WI38 (cell line): ENCODE results near the gene ZNF304.
A peak's percentile ranks its signal among the peaks of the same experiment; 100 is the strongest.

Experiments used
- H3K4me3 ChIP-seq: 2 replicates; pipeline ENCODE4 v1.5.1; 2011; ENCODE audit warnings: low read depth, mild to moderate bottlenecking, control low read depth, low read length
- TF ChIP-seq, protein P1 (sequence below): IDR thresholded peaks from 2 replicates; pipeline ENCODE4 v1.5.1; 2012; ENCODE audit warnings: low read depth, mild to moderate bottlenecking, control low read depth, low read length

ZNF304 gene

DNA sequence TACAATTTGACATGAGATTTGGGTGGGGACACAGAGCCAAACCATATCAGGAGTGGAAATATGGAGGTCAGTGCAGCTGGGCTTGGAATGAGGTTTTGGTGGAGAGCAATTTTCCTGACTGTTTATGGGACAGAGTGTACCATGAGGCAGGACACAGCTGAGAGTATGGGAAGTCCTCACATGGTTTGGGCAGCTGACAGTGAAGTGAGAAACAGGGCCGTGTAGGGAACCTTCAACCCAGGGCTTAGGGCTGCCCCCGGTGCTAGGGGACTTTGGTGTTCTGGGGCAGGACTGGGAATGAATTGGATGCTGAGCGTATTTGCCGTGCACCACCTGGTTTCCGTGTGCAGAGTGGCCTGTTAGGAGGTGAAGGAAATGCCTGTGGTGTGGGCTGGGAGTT, 44.6 kb downstream of the ZNF304 start:
- no peak overlapping the region for H3K4me3 ChIP-seq
- TF ChIP-seq, protein P1, sequence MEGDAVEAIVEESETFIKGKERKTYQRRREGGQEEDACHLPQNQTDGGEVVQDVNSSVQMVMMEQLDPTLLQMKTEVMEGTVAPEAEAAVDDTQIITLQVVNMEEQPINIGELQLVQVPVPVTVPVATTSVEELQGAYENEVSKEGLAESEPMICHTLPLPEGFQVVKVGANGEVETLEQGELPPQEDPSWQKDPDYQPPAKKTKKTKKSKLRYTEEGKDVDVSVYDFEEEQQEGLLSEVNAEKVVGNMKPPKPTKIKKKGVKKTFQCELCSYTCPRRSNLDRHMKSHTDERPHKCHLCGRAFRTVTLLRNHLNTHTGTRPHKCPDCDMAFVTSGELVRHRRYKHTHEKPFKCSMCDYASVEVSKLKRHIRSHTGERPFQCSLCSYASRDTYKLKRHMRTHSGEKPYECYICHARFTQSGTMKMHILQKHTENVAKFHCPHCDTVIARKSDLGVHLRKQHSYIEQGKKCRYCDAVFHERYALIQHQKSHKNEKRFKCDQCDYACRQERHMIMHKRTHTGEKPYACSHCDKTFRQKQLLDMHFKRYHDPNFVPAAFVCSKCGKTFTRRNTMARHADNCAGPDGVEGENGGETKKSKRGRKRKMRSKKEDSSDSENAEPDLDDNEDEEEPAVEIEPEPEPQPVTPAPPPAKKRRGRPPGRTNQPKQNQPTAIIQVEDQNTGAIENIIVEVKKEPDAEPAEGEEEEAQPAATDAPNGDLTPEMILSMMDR, result no peak

DNA sequence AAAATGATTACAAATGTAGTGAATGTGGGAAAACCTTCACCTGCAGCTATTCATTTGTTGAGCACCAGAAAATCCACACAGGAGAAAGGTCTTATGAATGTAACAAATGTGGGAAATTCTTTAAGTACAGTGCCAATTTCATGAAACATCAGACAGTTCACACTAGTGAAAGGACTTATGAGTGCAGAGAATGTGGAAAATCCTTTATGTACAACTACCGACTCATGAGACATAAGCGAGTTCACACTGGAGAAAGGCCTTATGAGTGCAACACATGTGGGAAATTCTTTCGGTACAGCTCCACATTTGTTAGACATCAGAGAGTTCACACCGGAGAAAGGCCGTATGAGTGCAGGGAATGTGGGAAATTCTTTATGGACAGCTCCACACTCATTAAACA, 47.8 kb downstream of the ZNF304 start:
- H3K4me3 ChIP-seq, result no peak overlapping the region
- TF ChIP-seq, protein P1, result no peak

DNA sequence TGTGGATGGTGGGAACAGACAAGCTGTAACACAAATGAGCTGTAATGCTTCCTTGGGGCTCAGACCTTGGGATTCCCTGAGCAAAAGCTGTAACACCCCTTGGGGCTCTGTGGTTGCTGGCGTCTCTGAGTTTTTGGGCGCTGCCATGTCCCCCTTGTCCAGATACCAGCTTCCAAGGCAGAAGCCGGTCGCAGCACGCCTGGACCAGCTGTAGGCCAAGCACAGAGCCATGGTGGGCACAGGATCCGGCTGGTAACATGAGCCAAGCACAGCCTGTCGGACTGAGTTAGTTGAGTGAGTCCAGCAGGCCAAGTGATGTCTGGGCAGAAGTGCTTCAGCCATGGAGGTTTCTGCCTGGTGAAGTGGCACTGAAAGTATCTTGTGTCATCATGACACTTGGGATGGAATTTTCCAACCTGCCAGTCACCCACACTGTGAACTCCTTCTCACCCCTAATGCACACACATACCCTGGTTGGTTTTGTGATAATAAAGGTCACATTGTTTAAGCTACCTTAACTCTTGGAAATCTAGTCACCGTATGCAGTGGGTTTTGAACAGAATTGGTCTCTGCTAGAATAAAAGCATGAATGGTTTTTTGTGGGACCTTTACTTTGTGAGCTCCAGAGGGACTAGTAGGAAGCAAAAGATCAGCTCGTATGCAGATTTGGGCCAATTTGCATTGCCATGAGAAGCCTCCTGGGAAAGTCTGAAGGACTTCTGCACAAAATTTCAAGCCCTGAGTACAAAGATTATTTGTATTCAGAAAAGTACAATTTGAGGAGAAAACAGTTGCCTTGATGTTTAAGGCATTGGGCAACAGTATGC, 52.9 kb downstream of the ZNF304 start:
- TF ChIP-seq, protein P1, result no peak

DNA sequence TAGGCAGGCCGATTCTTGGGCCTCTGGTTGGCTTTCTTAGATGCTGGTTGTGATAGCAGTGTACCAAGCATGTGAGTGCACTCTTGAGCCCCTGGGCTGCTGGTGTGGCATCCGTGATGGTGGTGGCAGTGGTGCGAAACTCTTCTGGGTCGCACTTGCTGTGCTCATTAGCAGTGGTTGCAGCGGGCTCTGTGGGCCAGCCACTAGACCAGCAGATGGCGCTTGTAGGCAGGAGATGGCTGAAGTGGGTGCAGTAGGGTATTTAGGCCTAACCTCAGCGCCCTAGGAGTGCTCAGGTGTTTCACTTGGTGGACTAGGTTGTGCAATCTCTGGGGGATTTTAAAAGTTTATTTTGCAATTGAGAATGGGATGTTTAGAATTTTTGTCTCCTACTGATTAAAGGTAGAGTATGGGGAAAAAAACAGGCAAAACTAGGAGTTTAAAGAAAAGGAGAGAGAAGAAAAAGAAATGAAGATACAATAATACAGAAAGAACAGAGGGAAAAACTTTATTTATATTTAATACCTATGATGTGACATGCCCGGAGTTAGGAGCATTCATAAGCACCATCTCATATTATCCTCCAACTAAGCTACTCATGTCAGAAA, 55.5 kb downstream of the ZNF304 start:
- TF ChIP-seq, protein P1, result peak; percentile 80
- no peak overlapping the region for H3K4me3 ChIP-seq

More for the DNA sequence above, 52.9 kb downstream of the ZNF304 start:
- H3K4me3 ChIP-seq, result no peak overlapping the region
